Measurements from ENCODE around the gene CES2.

DNA sequence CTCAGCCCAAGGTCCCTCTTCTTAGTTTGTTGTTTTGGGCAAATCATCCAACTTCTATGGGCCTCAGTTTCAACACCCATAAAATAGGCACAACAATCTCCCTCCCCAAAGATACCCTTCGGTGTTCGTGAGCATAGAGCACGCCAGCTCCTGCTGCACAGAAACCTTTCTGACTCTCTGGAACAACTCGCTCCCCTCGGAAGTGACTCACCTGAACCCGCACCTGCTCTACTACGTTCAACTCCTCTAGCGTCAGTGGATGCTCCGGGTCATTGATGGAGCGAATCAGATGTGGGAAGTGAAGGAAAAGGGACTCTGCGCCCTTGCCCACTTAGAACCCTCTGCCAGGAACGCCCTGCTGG, 1.6 kb upstream of the CES2 start:
- TF ChIP-seq, protein P1, sequence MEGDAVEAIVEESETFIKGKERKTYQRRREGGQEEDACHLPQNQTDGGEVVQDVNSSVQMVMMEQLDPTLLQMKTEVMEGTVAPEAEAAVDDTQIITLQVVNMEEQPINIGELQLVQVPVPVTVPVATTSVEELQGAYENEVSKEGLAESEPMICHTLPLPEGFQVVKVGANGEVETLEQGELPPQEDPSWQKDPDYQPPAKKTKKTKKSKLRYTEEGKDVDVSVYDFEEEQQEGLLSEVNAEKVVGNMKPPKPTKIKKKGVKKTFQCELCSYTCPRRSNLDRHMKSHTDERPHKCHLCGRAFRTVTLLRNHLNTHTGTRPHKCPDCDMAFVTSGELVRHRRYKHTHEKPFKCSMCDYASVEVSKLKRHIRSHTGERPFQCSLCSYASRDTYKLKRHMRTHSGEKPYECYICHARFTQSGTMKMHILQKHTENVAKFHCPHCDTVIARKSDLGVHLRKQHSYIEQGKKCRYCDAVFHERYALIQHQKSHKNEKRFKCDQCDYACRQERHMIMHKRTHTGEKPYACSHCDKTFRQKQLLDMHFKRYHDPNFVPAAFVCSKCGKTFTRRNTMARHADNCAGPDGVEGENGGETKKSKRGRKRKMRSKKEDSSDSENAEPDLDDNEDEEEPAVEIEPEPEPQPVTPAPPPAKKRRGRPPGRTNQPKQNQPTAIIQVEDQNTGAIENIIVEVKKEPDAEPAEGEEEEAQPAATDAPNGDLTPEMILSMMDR (IDR thresholded peaks at IDR 0.05 in 2 of 3, conservative IDR thresholded peaks at IDR 0.05 in 1 of 3; ENCODE audit: borderline replicate concordance in 1 of 3, insufficient read depth in 1 of 3, low read depth in 2 of 3, low read length in 2 of 3): no peak
- no peak for TF ChIP-seq POLR2A (IDR thresholded peaks at IDR 0.05; ENCODE audit: borderline replicate concordance, extremely low read depth, insufficient read depth, insufficient read length)
- TF ChIP-seq POLR2AphosphoS5 (IDR thresholded peaks at IDR 0.05; ENCODE audit: low read depth, low read length): no peak
- no peak for TF ChIP-seq JUND (IDR thresholded peaks at IDR 0.05)
- TF ChIP-seq YY1 (IDR thresholded peaks at IDR 0.05; ENCODE audit: extremely low read depth, insufficient replicate concordance, low read depth, low read length): no peak
- no peak for TF ChIP-seq SRF (IDR thresholded peaks at IDR 0.05; ENCODE audit: low read depth)
- TF ChIP-seq, protein P2, sequence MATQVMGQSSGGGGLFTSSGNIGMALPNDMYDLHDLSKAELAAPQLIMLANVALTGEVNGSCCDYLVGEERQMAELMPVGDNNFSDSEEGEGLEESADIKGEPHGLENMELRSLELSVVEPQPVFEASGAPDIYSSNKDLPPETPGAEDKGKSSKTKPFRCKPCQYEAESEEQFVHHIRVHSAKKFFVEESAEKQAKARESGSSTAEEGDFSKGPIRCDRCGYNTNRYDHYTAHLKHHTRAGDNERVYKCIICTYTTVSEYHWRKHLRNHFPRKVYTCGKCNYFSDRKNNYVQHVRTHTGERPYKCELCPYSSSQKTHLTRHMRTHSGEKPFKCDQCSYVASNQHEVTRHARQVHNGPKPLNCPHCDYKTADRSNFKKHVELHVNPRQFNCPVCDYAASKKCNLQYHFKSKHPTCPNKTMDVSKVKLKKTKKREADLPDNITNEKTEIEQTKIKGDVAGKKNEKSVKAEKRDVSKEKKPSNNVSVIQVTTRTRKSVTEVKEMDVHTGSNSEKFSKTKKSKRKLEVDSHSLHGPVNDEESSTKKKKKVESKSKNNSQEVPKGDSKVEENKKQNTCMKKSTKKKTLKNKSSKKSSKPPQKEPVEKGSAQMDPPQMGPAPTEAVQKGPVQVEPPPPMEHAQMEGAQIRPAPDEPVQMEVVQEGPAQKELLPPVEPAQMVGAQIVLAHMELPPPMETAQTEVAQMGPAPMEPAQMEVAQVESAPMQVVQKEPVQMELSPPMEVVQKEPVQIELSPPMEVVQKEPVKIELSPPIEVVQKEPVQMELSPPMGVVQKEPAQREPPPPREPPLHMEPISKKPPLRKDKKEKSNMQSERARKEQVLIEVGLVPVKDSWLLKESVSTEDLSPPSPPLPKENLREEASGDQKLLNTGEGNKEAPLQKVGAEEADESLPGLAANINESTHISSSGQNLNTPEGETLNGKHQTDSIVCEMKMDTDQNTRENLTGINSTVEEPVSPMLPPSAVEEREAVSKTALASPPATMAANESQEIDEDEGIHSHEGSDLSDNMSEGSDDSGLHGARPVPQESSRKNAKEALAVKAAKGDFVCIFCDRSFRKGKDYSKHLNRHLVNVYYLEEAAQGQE (IDR thresholded peaks at IDR 0.05; ENCODE audit: low read depth): no peak
- TF ChIP-seq SIN3A (IDR thresholded peaks at IDR 0.05; ENCODE audit: low read depth): no peak

All from HCT116 (cell line).